Fibroblast of gingiva (primary cell): ENCODE results near the gene PIGA.

Experiments
- DNase-seq: peaks from one replicate; pipeline ENCODE4 v3.0.0-alpha.2; 2011; ENCODE audit warnings: low read depth

The PIGA gene

GRCh38 chrX:15335135-15336022, at the start of gene PIGA:
PIGA (minus strand) TSS chrX:15335523; CDS start chrX:15331930, 3,593 bp downstream.
- DNase-seq, result peak; percentile 97

- DNase-seq, result peak; percentile 80
Observed at GRCh38 chrX:15384304-15384703, 49.0 kb upstream of the PIGA start, which contains the start of gene VEGFD. VEGFD (minus strand) TSS chrX:15384413; CDS start chrX:15383946, 467 bp downstream.

GRCh38 chrX:15382813-15383212, 47.5 kb upstream of the PIGA start:
- no peak for DNase-seq

- peak; percentile 44 for DNase-seq
Observed at GRCh38 chrX:15376956-15377355, 41.6 kb upstream of the PIGA start.

GRCh38 chrX:15373976-15374375, 38.7 kb upstream of the PIGA start:
- peak; percentile 30 for DNase-seq

GRCh38 chrX:15366506-15367352, 31.4 kb upstream of the PIGA start:
- DNase-seq, result no peak

- peak; percentile 38 for DNase-seq
Observed at GRCh38 chrX:15359701-15360100, 24.4 kb upstream of the PIGA start.

- no peak for DNase-seq
Observed at GRCh38 chrX:15358533-15358932, 23.2 kb upstream of the PIGA start.

- DNase-seq, result peak; percentile 82
Observed at GRCh38 chrX:15356444-15356843, 21.1 kb upstream of the PIGA start.

- DNase-seq, result no peak
Observed at GRCh38 chrX:15350329-15350996, 15.1 kb upstream of the PIGA start.

- DNase-seq, result peak; percentile 54
Observed at GRCh38 chrX:15349046-15349445, 13.7 kb upstream of the PIGA start.

- no peak for DNase-seq
Observed at GRCh38 chrX:15345976-15346375, 10.7 kb upstream of the PIGA start.

- no peak for DNase-seq
Observed at GRCh38 chrX:15344106-15344505, 8.8 kb upstream of the PIGA start.

- peak; percentile 78 for DNase-seq
Observed at GRCh38 chrX:15343075-15343476, 7.8 kb upstream of the PIGA start.

GRCh38 chrX:15340867-15341266, 5.5 kb upstream of the PIGA start:
- no peak for DNase-seq

- DNase-seq, result peak; percentile 50
Observed at GRCh38 chrX:15336023-15336413, 695 bp upstream of the PIGA start.

GRCh38 chrX:15334561-15334960, 762 bp downstream of the PIGA start:
- DNase-seq, result peak; percentile 8

GRCh38 chrX:15328821-15329220, 6.5 kb downstream of the PIGA start:
- DNase-seq, result peak; percentile 64

- DNase-seq, result no peak
Observed at GRCh38 chrX:15328131-15328530, 7.2 kb downstream of the PIGA start.

- no peak for DNase-seq
Observed at GRCh38 chrX:15322472-15322871, 12.9 kb downstream of the PIGA start.

- no peak for DNase-seq
Observed at GRCh38 chrX:15322072-15322471, 13.3 kb downstream of the PIGA start.

GRCh38 chrX:15321447-15321846, 13.9 kb downstream of the PIGA start:
- DNase-seq, result no peak
